Measurements from ENCODE around the gene KLHDC7B. TPM values are rescaled to one million over a fixed set of nuclear protein-coding genes. Genes with fewer than 3 reads are reported as not detected.
A peak's percentile ranks its signal among the peaks of the same experiment; 100 is the strongest.

The KLHDC7B gene
- total and polyA plus RNA-seq, 2 of the 13 experiments (the other 11 are each of a cell fraction or from before 2014, with no cell fraction given): 0.11 TPM; not detected in 1

DNA sequence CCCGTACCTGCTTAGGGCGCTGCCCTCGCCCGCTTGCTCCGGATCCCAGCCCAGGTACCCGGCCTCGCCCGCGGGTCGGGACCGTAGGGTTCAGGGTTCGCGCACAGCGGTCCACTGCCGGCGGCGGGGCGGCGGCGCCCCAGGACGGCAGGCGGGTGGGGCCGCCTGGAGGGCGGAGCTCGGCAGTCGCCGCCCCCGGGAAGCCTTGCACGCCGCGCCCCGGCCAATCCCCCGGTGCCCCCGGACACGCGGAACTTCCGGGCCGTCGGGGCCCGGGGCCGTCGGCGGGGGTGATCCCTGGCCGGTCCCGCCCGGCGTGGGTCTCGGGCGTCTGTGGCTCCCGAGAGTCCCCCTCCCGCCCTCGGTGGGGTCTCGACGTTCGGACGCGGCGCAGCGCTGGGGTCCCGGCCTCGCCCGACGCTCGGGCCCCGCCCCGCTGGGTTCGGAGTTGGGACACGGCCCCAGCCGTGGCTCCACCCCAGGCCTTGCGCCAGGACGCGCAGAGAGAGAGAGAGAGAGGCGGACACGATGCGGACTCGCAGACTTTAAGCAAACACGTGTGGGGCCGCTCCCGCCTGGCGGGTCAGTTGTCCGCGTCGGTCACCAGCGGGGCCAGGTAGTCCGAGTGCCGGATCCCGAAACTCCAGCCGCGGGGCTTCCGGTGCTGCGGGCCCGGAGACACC is 15.7 kb upstream of the KLHDC7B start, which contains the start of gene TYMP (continued):
- peak; percentile 89 for TF ChIP-seq ZBTB25 (CRISPR knock-in tag; IDR thresholded peaks at IDR 0.05)
- TF ChIP-seq SUZ12 (IDR thresholded peaks at IDR 0.05; ENCODE audit: low read depth, low read length): no peak
- no peak for TF ChIP-seq ZBTB37 (CRISPR knock-in tag; IDR thresholded peaks at IDR 0.05)
- no peak for TF ChIP-seq ZFP36 (IDR thresholded peaks at IDR 0.05; ENCODE audit: borderline replicate concordance, low read depth, low read length, partially characterized antibody)
- TF ChIP-seq ZNF775 (CRISPR knock-in tag; IDR thresholded peaks at IDR 0.05; ENCODE audit: borderline replicate concordance): no peak
- TF ChIP-seq NFIB (CRISPR knock-in tag; IDR thresholded peaks at IDR 0.05; ENCODE audit: borderline replicate concordance): no peak
- TF ChIP-seq HNRNPUL1 (IDR thresholded peaks at IDR 0.05; ENCODE audit: low read depth, low read length): no peak
- TF ChIP-seq MEIS1 (CRISPR knock-in tag; IDR thresholded peaks at IDR 0.05; ENCODE audit: borderline replicate concordance): no peak
- TF ChIP-seq ZNF264 (CRISPR knock-in tag; IDR thresholded peaks at IDR 0.05): peak; percentile 72; the same call in 1 of the 2 replicates
- TF ChIP-seq ZNF768 (CRISPR knock-in tag; IDR thresholded peaks at IDR 0.05): peak; percentile 34; the same call in 1 of the 2 replicates
- no peak for TF ChIP-seq ZFX (CRISPR knock-in tag; IDR thresholded peaks at IDR 0.05; ENCODE audit: low read depth)
- TF ChIP-seq FOXA3 (CRISPR knock-in tag; IDR thresholded peaks at IDR 0.05): peak; percentile 56
- TF ChIP-seq HHEX (CRISPR knock-in tag; IDR thresholded peaks at IDR 0.05): no peak
- TF ChIP-seq ZNF256 (CRISPR knock-in tag; conservative IDR thresholded peaks at IDR 0.05): peak; percentile 56; the same call in 1 of the 2 replicates
- TF ChIP-seq FOXM1 (CRISPR knock-in tag; IDR thresholded peaks at IDR 0.05): peak; percentile 35; the same call in 1 of the 2 replicates
- peak; percentile 80; the same call in 1 of the 2 replicates for TF ChIP-seq ZC3H13 (CRISPR knock-in tag; IDR thresholded peaks at IDR 0.05)
- no peak for TF ChIP-seq MTA3 (CRISPR knock-in tag; IDR thresholded peaks at IDR 0.05)
- 0 out of 2 replicates have a peak, but pooled peaks have one; percentile 44 for TF ChIP-seq ZNF205 (CRISPR knock-in tag; IDR thresholded peaks at IDR 0.05)
- TF ChIP-seq, protein P1, sequence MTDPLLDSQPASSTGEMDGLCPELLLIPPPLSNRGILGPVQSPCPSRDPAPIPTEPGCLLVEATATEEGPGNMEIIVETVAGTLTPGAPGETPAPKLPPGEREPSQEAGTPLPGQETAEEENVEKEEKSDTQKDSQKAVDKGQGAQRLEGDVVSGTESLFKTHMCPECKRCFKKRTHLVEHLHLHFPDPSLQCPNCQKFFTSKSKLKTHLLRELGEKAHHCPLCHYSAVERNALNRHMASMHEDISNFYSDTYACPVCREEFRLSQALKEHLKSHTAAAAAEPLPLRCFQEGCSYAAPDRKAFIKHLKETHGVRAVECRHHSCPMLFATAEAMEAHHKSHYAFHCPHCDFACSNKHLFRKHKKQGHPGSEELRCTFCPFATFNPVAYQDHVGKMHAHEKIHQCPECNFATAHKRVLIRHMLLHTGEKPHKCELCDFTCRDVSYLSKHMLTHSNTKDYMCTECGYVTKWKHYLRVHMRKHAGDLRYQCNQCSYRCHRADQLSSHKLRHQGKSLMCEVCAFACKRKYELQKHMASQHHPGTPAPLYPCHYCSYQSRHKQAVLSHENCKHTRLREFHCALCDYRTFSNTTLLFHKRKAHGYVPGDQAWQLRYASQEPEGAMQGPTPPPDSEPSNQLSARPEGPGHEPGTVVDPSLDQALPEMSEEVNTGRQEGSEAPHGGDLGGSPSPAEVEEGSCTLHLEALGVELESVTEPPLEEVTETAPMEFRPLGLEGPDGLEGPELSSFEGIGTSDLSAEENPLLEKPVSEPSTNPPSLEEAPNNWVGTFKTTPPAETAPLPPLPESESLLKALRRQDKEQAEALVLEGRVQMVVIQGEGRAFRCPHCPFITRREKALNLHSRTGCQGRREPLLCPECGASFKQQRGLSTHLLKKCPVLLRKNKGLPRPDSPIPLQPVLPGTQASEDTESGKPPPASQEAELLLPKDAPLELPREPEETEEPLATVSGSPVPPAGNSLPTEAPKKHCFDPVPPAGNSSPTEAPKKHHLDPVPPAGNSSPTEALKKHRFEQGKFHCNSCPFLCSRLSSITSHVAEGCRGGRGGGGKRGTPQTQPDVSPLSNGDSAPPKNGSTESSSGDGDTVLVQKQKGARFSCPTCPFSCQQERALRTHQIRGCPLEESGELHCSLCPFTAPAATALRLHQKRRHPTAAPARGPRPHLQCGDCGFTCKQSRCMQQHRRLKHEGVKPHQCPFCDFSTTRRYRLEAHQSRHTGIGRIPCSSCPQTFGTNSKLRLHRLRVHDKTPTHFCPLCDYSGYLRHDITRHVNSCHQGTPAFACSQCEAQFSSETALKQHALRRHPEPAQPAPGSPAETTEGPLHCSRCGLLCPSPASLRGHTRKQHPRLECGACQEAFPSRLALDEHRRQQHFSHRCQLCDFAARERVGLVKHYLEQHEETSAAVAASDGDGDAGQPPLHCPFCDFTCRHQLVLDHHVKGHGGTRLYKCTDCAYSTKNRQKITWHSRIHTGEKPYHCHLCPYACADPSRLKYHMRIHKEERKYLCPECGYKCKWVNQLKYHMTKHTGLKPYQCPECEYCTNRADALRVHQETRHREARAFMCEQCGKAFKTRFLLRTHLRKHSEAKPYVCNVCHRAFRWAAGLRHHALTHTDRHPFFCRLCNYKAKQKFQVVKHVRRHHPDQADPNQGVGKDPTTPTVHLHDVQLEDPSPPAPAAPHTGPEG (CRISPR knock-in tag; IDR thresholded peaks at IDR 0.05): peak; percentile 64; the same call in 1 of the 2 replicates
- TF ChIP-seq FOXO1 (CRISPR knock-in tag; IDR thresholded peaks at IDR 0.05): peak; percentile 71
- 0 out of 2 replicates have a peak, but pooled peaks have one; percentile 46 for TF ChIP-seq GATAD2A (CRISPR knock-in tag; IDR thresholded peaks at IDR 0.05)
- no peak for TF ChIP-seq DNMT1 (CRISPR knock-in tag; IDR thresholded peaks at IDR 0.05)
- peak; percentile 35 for TF ChIP-seq PITX1 (CRISPR knock-in tag; IDR thresholded peaks at IDR 0.05)
- no peak for TF ChIP-seq ZNF136 (CRISPR knock-in tag; IDR thresholded peaks at IDR 0.05; ENCODE audit: low read depth)
